Measurements from ENCODE around the gene ZNF446. TPM values are rescaled to one million over a fixed set of nuclear protein-coding genes. Genes with fewer than 3 reads are reported as not detected.

The ZNF446 gene
- total and polyA plus RNA-seq, 9 of the 15 experiments (the other 6 are each of a cell fraction or from before 2014, with no cell fraction given): 0.07 to 4.8 (median 1.2) TPM

GRCh38 chr19:58499021-58499927 is 23.1 kb downstream of the ZNF446 start (continued):
- TF ChIP-seq ZMIZ1 (IDR thresholded peaks at IDR 0.05; ENCODE audit: low read depth in 2 of 2, low read length in 2 of 2) (0 out of 4 replicates have a peak, but pooled peaks have one; percentile 42 to 47), NFIX (CRISPR knock-in tag; IDR thresholded peaks at IDR 0.05; ENCODE audit: low read depth) (no peak), RFX1 (IDR thresholded peaks at IDR 0.05) (no peak), NELFE (IDR thresholded peaks at IDR 0.05; ENCODE audit: insufficient read depth, insufficient read length) (no peak), JUND (IDR thresholded peaks at IDR 0.05; ENCODE audit: borderline replicate concordance, low read depth, low read length) (peak; percentile 76), JUND (tag; IDR thresholded peaks at IDR 0.05; ENCODE audit: borderline replicate concordance, low read depth, low read length) (peak; percentile 25; the same call in 1 of the 3 replicates), ARID4B (CRISPR knock-in tag; IDR thresholded peaks at IDR 0.05) (peak; percentile 87; the same call in 1 of the 2 replicates), ZNF79 (CRISPR knock-in tag; IDR thresholded peaks at IDR 0.05; ENCODE audit: low read depth) (no peak), CCAR2 (IDR thresholded peaks at IDR 0.05; ENCODE audit: low read depth, low read length) (no peak), PHF20 (IDR thresholded peaks at IDR 0.05; ENCODE audit: partially characterized antibody) (peak; percentile 98), RHOXF2B (CRISPR knock-in tag; conservative IDR thresholded peaks at IDR 0.05) (no peak), CBX1 (IDR thresholded peaks at IDR 0.05; ENCODE audit: low read depth) (peak; percentile 91), FUS (optimal IDR thresholded peaks at IDR 0.05; ENCODE audit: low read depth, low read length) (no peak), TAL1 (IDR thresholded peaks at IDR 0.05) (no peak), NCOR1 (IDR thresholded peaks at IDR 0.05) (no peak), TBL1XR1 (IDR thresholded peaks at IDR 0.05; ENCODE audit: low read length in 2 of 2) (peak in 1 of 2 experiments; percentile 70; a peak in 1 of 4 replicates), MAFF (IDR thresholded peaks at IDR 0.05; ENCODE audit: low read length) (no peak), E2F5 (CRISPR knock-in tag; IDR thresholded peaks at IDR 0.05) (no peak), XRCC3 (IDR thresholded peaks at IDR 0.05) (no peak), HLTF (IDR thresholded peaks at IDR 0.05) (no peak)
